IMR-90 (cell line): Measurements from ENCODE around the gene RGS13. TPM values are rescaled to one million over a fixed set of nuclear protein-coding genes. Genes with fewer than 3 reads are reported as not detected.

Source experiments
- ATAC-seq: fragments of 200-7000 bp; cut with Tn5 transposase; 2 replicates; pipeline ENCODE4 v1.9.1; 2020; ENCODE audit warnings: low read depth, mild to moderate bottlenecking, moderate library complexity
- BruUV-seq: library from RNA; stranded (reverse); fragments of 400-500 nt; replicated peaks from 2 replicates; lab custom pipeline; 2021; lab: Mats Ljungman, UMichigan
- CTCF ChIA-PET: fragments of 300-600 bp; formaldehyde crosslinking; extraction: SDS; loops from one replicate; lab custom pipeline; 2021; ENCODE audit warnings: antibody characterized with exemption; lab: Yijun Ruan, JAX
- POLR2A ChIA-PET: fragments of 300-600 bp; sonication (Branson Sonifier 250); formaldehyde crosslinking; loops from one replicate; lab custom pipeline; 2022; ENCODE audit warnings: antibody characterized with exemption; ENCODE audit not compliant: unreplicated experiment; lab: Charles Lee
- DNase-seq: peaks from one replicate; pipeline ENCODE4 v3.0.0; 2013
- H2AFZ ChIP-seq: replicated peaks from 2 replicates; pipeline ENCODE3; 2013; ENCODE audit warnings: low read length, mild to moderate bottlenecking; ENCODE audit not compliant: poor library complexity
- H2AK5ac ChIP-seq: 2 replicates; pipeline ENCODE4 v1.6.1; 2013; ENCODE audit warnings: low read depth, low read length, inconsistent platforms
- H2AK9ac ChIP-seq: replicated peaks from 2 replicates; pipeline ENCODE3; 2013; ENCODE audit warnings: mild to moderate bottlenecking, low read depth, low read length, moderate library complexity; ENCODE audit not compliant: poor library complexity
- H2BK120ac ChIP-seq: 2 replicates; pipeline ENCODE4 v1.6.1; 2013; ENCODE audit warnings: low read depth, low read length, inconsistent platforms
- H2BK15ac ChIP-seq: 3 replicates; pipeline ENCODE4 v1.6.1; 2013; ENCODE audit warnings: low read depth, low read length, inconsistent platforms
- H2BK20ac ChIP-seq: 2 replicates; pipeline ENCODE4 v1.6.1; 2013; ENCODE audit warnings: low read depth, mild to moderate bottlenecking, inconsistent platforms, low read length, moderate library complexity
- H2BK5ac ChIP-seq: 2 replicates; pipeline ENCODE4 v1.6.1; 2013; ENCODE audit warnings: mild to moderate bottlenecking, low read depth, low read length, inconsistent platforms; ENCODE audit not compliant: poor library complexity, severe bottlenecking
- H3K14ac ChIP-seq: replicated peaks from 2 replicates; pipeline ENCODE4 v1.6.1; 2013; ENCODE audit warnings: low read depth, low read length, inconsistent platforms
- H3K18ac ChIP-seq: 2 replicates; pipeline ENCODE4 v1.6.1; 2013; ENCODE audit warnings: low read depth, low read length, control low read depth
- H3K23ac ChIP-seq: 2 replicates; pipeline ENCODE4 v1.6.1; 2013; ENCODE audit warnings: low read depth, low read length, inconsistent platforms
- H3K27ac ChIP-seq: 2 replicates; pipeline ENCODE4 v1.5.1; 2013; ENCODE audit warnings: mild to moderate bottlenecking, control low read depth, low read length; ENCODE audit not compliant: insufficient read depth
- H3K27me3 ChIP-seq: 2 replicates; pipeline ENCODE4 v1.6.1; 2013; ENCODE audit warnings: low read length; ENCODE audit not compliant: control insufficient read depth, insufficient read depth
- H3K36me3 ChIP-seq: 2 replicates; pipeline ENCODE4 v1.6.1; 2013; ENCODE audit warnings: low read length, mixed read lengths; ENCODE audit not compliant: control insufficient read depth, insufficient read depth
- H3K4ac ChIP-seq: 2 replicates; pipeline ENCODE4 v1.6.1; 2013; ENCODE audit warnings: low read depth, low read length, inconsistent platforms
- H3K4me1 ChIP-seq: 2 replicates; pipeline ENCODE4 v1.6.1; 2013; ENCODE audit warnings: low read length, mixed read lengths; ENCODE audit not compliant: control insufficient read depth, insufficient read depth
- H3K4me2 ChIP-seq: 2 replicates; pipeline ENCODE4 v1.6.1; 2013; ENCODE audit warnings: low read depth, mild to moderate bottlenecking, control low read depth, low read length, moderate library complexity
- H3K4me3 ChIP-seq: 2 replicates; pipeline ENCODE4 v1.5.1; 2013; ENCODE audit warnings: low read depth, mild to moderate bottlenecking, control low read depth, low read length, moderate library complexity; ENCODE audit not compliant: insufficient read depth
- H3K56ac ChIP-seq: 2 replicates; pipeline ENCODE4 v1.6.1; 2013; ENCODE audit warnings: low read length, inconsistent platforms; ENCODE audit not compliant: insufficient read depth; ENCODE audit errors: extremely low read depth
- H3K79me1 ChIP-seq, 2 experiments: 2 replicates each; pipeline ENCODE4 v1.6.1; 2013; ENCODE audit warnings: low read length in 2 of 2, inconsistent platforms in 1 of 2, low read depth in 1 of 2
- H3K9ac ChIP-seq: 2 replicates; pipeline ENCODE4 v1.6.1; 2013; ENCODE audit warnings: low read depth, low read length, control low read depth
- H3K9me1 ChIP-seq: 2 replicates; pipeline ENCODE4 v1.6.1; 2013; ENCODE audit warnings: low read length, inconsistent platforms; ENCODE audit not compliant: insufficient read depth
- H3K9me3 ChIP-seq: 2 replicates; pipeline ENCODE4 v1.6.1; 2013; ENCODE audit warnings: low read length; ENCODE audit not compliant: control insufficient read depth, insufficient read depth
- H4K20me1 ChIP-seq: 2 replicates; pipeline ENCODE4 v1.6.1; 2013; ENCODE audit warnings: low read length, inconsistent platforms; ENCODE audit not compliant: insufficient read depth
- H4K5ac ChIP-seq: 2 replicates; pipeline ENCODE4 v1.6.1; 2013; ENCODE audit warnings: mild to moderate bottlenecking, low read depth, low read length, control low read depth
- H4K8ac ChIP-seq, 2 experiments: 2 replicates each; pipeline ENCODE4 v1.6.1; 2013; ENCODE audit warnings: low read depth in 2 of 2, low read length in 2 of 2, control low read depth in 1 of 2, inconsistent platforms in 1 of 2
- H4K91ac ChIP-seq: 2 replicates; pipeline ENCODE4 v1.6.1; 2013; ENCODE audit warnings: low read depth, low read length, inconsistent platforms; ENCODE audit not compliant: insufficient read depth
- FOS ChIP-seq: fragments of 150-350 bp; IDR thresholded peaks from 2 replicates; pipeline ENCODE4 v1.6.1; 2016; ENCODE audit warnings: low read depth, low read length
- RCOR1 ChIP-seq: IDR thresholded peaks from 2 replicates; pipeline ENCODE4 v1.6.1; 2012; ENCODE audit warnings: mild to moderate bottlenecking, low read length, improper control_type of control experiment; ENCODE audit not compliant: insufficient replicate concordance
- WGBS, 2 experiments: methylation state at CpG; one replicate each; pipeline versions ENCODE4 v1.1.5 to v1.1.7; 2013; ENCODE audit warnings: missing lambda C conversion rate in 2 of 2; ENCODE audit not compliant: insufficient read length in 1 of 2; ENCODE audit errors: extremely low coverage in 2 of 2; 5-methylcytosine and 5-hydroxymethylcytosine counted together
- dilution Hi-C: fragments of 300-500 bp; cut with HindIII; formaldehyde crosslinking; loops from one replicate; pipeline ENCODE4 v1.14.3; 2018; ENCODE audit warnings: low sequenced_read_pairs; ENCODE audit not compliant: unreplicated experiment
- in situ Hi-C: fragments of 300-500 bp; cut with MboI; formaldehyde crosslinking; loops from 3 replicates; pipeline ENCODE4 v1.14.3; 2019; ENCODE audit warnings: low sequenced_read_pairs, inconsistent platforms, mixed read lengths
- intact Hi-C: fragments of 100-400 bp; cut with micrococcal nuclease; formaldehyde crosslinking; loops from 2 replicates; pipeline ENCODE4 v1.10.0; 2022
- polyA plus RNA-seq, 3 experiments: library from polyadenylated mRNA; depleted of rRNA; stranded (reverse); fragments of >200 nt; gene quantifications; 2 replicates each; pipeline ENCODE4 v1.2.3, GENCODE V29; 2012; ENCODE audit warnings: low replicate concordance in 1 of 3
- total RNA-seq: library from RNA; depleted of rRNA; stranded (reverse); fragments of >200 nt; gene quantifications from 2 replicates; pipeline ENCODE4 v1.2.3, GENCODE V29; 2012; rRNA removed
- TF ChIP-seq, protein P1 (sequence below): conservative IDR thresholded peaks from 2 replicates; pipeline ENCODE4 v1.5.1; 2012; ENCODE audit warnings: mild to moderate bottlenecking, low read depth, low read length, improper control_type of control experiment

Gene RGS13
- total and polyA plus RNA-seq, 2 of the 4 experiments (the other 2 are of a cell fraction): not detected

- BruUV-seq: no TSS peak
- POLR2A ChIA-PET: no interaction called here
- H4K8ac ChIP-seq: peak overlapping the region in 1 of 2 experiments; percentile 26; a peak in 1 of 4 replicates
Observed at GRCh38 chr1:192709544-192709943, 73.6 kb downstream of the RGS13 start.

More at GRCh38 chr1:192709544-192709943, 73.6 kb downstream of the RGS13 start:
- Histone ChIP-seq H3K9ac (no peak overlapping the region), H3K27ac (no peak overlapping the region), H3K18ac (0 out of 2 replicates have a peak overlapping the region, but pooled peaks have one; percentile 0), H3K4me1 (peaks cover 4% of the 10 kb centered on the region; the same call in 1 of the 2 replicates), H4K5ac (no peak overlapping the region), H2BK15ac (peak overlapping the region; percentile 4; the same call in 1 of the 3 replicates), H3K56ac (no peak overlapping the region), H3K4me2 (no peak overlapping the region), H2BK20ac (no peak overlapping the region), H3K27me3 (no peaks in the 10 kb centered on the region), H3K23ac (no peak overlapping the region), H2AFZ (peak overlapping the region; percentile 36), H2BK5ac (no peak overlapping the region), H4K20me1 (no peaks in the 10 kb centered on the region), H3K79me1 (no peaks in the 10 kb centered on the region), H3K9me1 (no peaks in the 10 kb centered on the region), H3K4me3 (no peak overlapping the region), H2AK5ac (no peak overlapping the region; the same call in 1 of the 2 replicates), H4K91ac (no peak overlapping the region), H2BK120ac (no peak overlapping the region; the same call in 1 of the 2 replicates), H3K14ac (no peak overlapping the region), H3K4ac (no peak overlapping the region), H2AK9ac (no peak overlapping the region), H3K36me3 (no peaks in the 10 kb centered on the region), H3K9me3 (no peaks in the 10 kb centered on the region)
- WGBS, 2 experiments: no CpG with 5 or more reads among the region's 2 CpGs
- intact Hi-C loops: no loop called here
- dilution Hi-C loops: no loop called here
- CTCF ChIA-PET: no interaction called here
- TF ChIP-seq FOS: no peak
- TF ChIP-seq, protein P1, sequence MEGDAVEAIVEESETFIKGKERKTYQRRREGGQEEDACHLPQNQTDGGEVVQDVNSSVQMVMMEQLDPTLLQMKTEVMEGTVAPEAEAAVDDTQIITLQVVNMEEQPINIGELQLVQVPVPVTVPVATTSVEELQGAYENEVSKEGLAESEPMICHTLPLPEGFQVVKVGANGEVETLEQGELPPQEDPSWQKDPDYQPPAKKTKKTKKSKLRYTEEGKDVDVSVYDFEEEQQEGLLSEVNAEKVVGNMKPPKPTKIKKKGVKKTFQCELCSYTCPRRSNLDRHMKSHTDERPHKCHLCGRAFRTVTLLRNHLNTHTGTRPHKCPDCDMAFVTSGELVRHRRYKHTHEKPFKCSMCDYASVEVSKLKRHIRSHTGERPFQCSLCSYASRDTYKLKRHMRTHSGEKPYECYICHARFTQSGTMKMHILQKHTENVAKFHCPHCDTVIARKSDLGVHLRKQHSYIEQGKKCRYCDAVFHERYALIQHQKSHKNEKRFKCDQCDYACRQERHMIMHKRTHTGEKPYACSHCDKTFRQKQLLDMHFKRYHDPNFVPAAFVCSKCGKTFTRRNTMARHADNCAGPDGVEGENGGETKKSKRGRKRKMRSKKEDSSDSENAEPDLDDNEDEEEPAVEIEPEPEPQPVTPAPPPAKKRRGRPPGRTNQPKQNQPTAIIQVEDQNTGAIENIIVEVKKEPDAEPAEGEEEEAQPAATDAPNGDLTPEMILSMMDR: no peak
- no peak for TF ChIP-seq RCOR1
- DNase-seq: peak; percentile 32
- in situ Hi-C loops: no loop called here
- peak; percentile 66 for ATAC-seq

Other genes starting within 250 kb of the RGS13 start
- gene RGS1, start 60.4 kb upstream of the RGS13 start, total RNA-seq: not detected in 2 replicates
- not detected in 2 replicates for gene RGS1, start 60.4 kb upstream of the RGS13 start, polyA plus RNA-seq (2012; rRNA removed)
- 19.7 and 25.0 TPM in 2 replicates for gene RGS2, start 172.9 kb downstream of the RGS13 start, total RNA-seq
- 13.5 and 20.7 TPM in 2 replicates for gene RGS2, start 172.9 kb downstream of the RGS13 start, polyA plus RNA-seq (2012; rRNA removed)